Smooth muscle cell (in vitro differentiated cells): Measurements from ENCODE around the gene CTPS2. TPM values are rescaled to one million over a fixed set of nuclear protein-coding genes. Genes with fewer than 3 reads are reported as not detected.
A peak's percentile ranks its signal among the peaks of the same experiment; 100 is the strongest.
"Not testable (repeated sequence)": the region's sequence is repeated elsewhere in the genome, so short reads cannot be mapped to it uniquely, and the experiment has no call there.

Experiments used
- DNase-seq: peaks from one replicate; lab custom pipeline; 2025; ENCODE audit not compliant: unreplicated experiment; lab: John Stamatoyannopoulos, UW
- H2AFZ ChIP-seq: fragments of 200-600 bp; sonication (generic); 2 replicates; pipeline ENCODE4 v1.6.0; 2016; ENCODE audit warnings: antibody characterized with exemption, low read depth, mild to moderate bottlenecking
- H3F3A ChIP-seq: fragments of 200-600 bp; sonication (generic); 2 replicates; pipeline ENCODE4 v1.6.0; 2017; ENCODE audit warnings: antibody characterized with exemption, low read depth
- H3K27ac ChIP-seq: fragments of 200-600 bp; sonication (generic); 2 replicates; pipeline ENCODE4 v1.5.1; 2016; ENCODE audit warnings: low read depth, mild to moderate bottlenecking
- H3K27me3 ChIP-seq: fragments of 200-600 bp; sonication (generic); 2 replicates; pipeline ENCODE4 v1.6.1; 2016; ENCODE audit warnings: low read depth, mild to moderate bottlenecking
- H3K36me3 ChIP-seq: fragments of 200-600 bp; sonication (generic); 2 replicates; pipeline ENCODE4 v1.5.1; 2016; ENCODE audit warnings: low read depth
- H3K4me1 ChIP-seq: fragments of 200-600 bp; sonication (generic); 2 replicates; pipeline ENCODE4 v1.5.1; 2016; ENCODE audit warnings: low read depth
- H3K4me2 ChIP-seq: fragments of 200-600 bp; sonication (generic); 2 replicates; pipeline ENCODE4 v1.6.0; 2016; ENCODE audit warnings: mild to moderate bottlenecking
- H3K4me3 ChIP-seq: fragments of 200-600 bp; sonication (generic); 2 replicates; pipeline ENCODE4 v1.5.1; 2016; ENCODE audit warnings: mild to moderate bottlenecking
- H3K79me2 ChIP-seq: fragments of 200-600 bp; sonication (generic); 2 replicates; pipeline ENCODE4 v1.6.0; 2016; ENCODE audit warnings: low read depth, mild to moderate bottlenecking
- H3K9ac ChIP-seq: fragments of 200-600 bp; sonication (generic); 2 replicates; pipeline ENCODE4 v1.6.0; 2016; ENCODE audit warnings: low read depth
- H3K9me3 ChIP-seq: fragments of 200-600 bp; sonication (generic); replicated peaks from 2 replicates; pipeline ENCODE4 v1.5.1; 2016; ENCODE audit warnings: low read depth
- H4K20me1 ChIP-seq: fragments of 200-600 bp; sonication (generic); 2 replicates; pipeline ENCODE4 v1.6.0; 2016; ENCODE audit warnings: low read depth
- WGBS: methylation state at CpG from one replicate; pipeline ENCODE4 v1.1.7; 2016; ENCODE audit warnings: low lambda C conversion rate; 5-methylcytosine and 5-hydroxymethylcytosine counted together
- polyA plus RNA-seq: library from polyadenylated mRNA; unstranded; fragments of >200 nt; fragmentation: Nextera tagmentation; extraction: Ambion mirVana; gene quantifications from 2 replicates; pipeline ENCODE4 v1.2.1, GENCODE V29; 2016
- total RNA-seq: library from RNA; depleted of rRNA; stranded (reverse); fragments of >200 nt; gene quantifications from 2 replicates; pipeline ENCODE4 v1.2.3, GENCODE V29; 2014
- TF ChIP-seq, protein P1 (sequence below): fragments of 200-600 bp; sonication (generic); IDR thresholded peaks from 2 replicates; pipeline ENCODE4 v1.5.1; 2017; ENCODE audit warnings: borderline replicate concordance, mild to moderate bottlenecking, antibody characterized with exemption; ENCODE audit not compliant: insufficient read depth, poor library complexity, severe bottlenecking

The CTPS2 gene
- total and polyA plus RNA-seq, 2 experiments from 2014 or later: 19.4 to 37.1 TPM

DNA sequence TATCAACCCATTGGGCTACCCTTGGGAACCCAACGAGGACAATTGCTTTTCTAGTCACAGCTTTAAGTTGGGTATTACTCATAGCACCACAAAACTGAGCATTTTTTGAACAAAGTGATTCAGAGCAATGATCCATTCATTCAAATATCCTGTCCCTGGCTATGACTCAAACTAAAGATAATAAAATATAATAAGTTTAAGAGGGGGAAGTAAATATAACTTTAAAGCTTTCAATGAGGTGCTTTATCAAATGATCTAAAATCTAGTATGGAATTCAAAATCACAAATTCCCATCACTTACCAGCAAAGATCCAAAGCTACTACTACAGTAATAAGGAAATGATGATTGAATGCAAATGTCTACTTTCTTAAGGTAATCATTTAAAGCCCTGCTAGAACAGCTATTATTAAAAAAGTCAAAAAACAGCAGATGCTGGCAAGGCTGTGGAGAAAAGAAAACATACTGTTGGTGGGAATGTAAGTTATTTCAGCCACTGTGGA is 102.3 kb downstream of the CTPS2 start:
- Histone ChIP-seq H3F3A (peaks cover 3% of the 10 kb centered on the region), H4K20me1 (no peaks in the 10 kb centered on the region), H3K27me3 (no peaks in the 10 kb centered on the region), H3K9me3 (no peaks in the 10 kb centered on the region), H3K4me2 (no peak overlapping the region), H3K36me3 (no peaks in the 10 kb centered on the region), H3K4me3 (no peak overlapping the region), H3K4me1 (no peaks in the 10 kb centered on the region), H2AFZ (no peak overlapping the region), H3K27ac (peak overlapping the region; percentile 56), H3K79me2 (no peaks in the 10 kb centered on the region), H3K9ac (no peak overlapping the region)
- TF ChIP-seq, protein P1, sequence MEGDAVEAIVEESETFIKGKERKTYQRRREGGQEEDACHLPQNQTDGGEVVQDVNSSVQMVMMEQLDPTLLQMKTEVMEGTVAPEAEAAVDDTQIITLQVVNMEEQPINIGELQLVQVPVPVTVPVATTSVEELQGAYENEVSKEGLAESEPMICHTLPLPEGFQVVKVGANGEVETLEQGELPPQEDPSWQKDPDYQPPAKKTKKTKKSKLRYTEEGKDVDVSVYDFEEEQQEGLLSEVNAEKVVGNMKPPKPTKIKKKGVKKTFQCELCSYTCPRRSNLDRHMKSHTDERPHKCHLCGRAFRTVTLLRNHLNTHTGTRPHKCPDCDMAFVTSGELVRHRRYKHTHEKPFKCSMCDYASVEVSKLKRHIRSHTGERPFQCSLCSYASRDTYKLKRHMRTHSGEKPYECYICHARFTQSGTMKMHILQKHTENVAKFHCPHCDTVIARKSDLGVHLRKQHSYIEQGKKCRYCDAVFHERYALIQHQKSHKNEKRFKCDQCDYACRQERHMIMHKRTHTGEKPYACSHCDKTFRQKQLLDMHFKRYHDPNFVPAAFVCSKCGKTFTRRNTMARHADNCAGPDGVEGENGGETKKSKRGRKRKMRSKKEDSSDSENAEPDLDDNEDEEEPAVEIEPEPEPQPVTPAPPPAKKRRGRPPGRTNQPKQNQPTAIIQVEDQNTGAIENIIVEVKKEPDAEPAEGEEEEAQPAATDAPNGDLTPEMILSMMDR: no peak
- WGBS: 28% methylated on average over 1 of the region's 1 CpG
- no peak for DNase-seq

DNA sequence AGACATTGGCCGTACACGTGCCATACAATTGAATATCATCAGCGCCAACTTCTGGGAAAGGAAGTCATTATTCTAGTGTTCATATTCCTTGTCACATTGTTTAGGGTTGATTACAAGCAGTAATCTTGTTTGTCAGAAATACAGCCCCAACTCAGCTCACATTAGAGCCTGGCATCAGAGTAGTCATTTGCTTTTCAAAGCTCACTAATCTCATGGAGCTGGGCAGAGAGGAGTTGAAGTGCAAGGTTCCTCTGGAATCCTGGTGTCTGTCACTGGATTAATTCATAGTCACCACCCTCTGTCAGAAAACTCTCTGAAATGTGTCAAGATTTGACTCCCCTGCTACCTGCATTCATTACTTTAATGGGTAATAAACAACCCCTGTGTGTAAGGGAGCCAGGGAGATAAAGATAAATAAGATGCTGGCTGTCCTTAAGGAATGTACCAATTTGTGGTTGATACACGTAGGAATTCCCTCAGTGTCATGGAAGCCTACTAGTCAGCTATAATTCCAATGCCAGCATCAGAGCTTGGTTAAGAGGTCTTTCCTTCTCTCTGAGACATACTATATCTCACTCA is 106.2 kb downstream of the CTPS2 start:
- no peaks in the 10 kb centered on the region for H3K27me3 ChIP-seq
- no peak for DNase-seq
- no peak overlapping the region for H3K4me2 ChIP-seq
- 79% methylated on average over 4 of the region's 4 CpGs for WGBS
- H4K20me1 ChIP-seq: no peaks in the 10 kb centered on the region
- no peaks in the 10 kb centered on the region for H3K36me3 ChIP-seq
- H3K27ac ChIP-seq: no peak overlapping the region
- peaks cover 3% of the 10 kb centered on the region for H3F3A ChIP-seq
- no peak overlapping the region for H2AFZ ChIP-seq
- H3K9me3 ChIP-seq: no peaks in the 10 kb centered on the region
- no peak overlapping the region for H3K4me3 ChIP-seq
- no peaks in the 10 kb centered on the region for H3K79me2 ChIP-seq
- TF ChIP-seq, protein P1: no peak
- H3K4me1 ChIP-seq: peaks cover 4% of the 10 kb centered on the region
- no peak overlapping the region for H3K9ac ChIP-seq

DNA sequence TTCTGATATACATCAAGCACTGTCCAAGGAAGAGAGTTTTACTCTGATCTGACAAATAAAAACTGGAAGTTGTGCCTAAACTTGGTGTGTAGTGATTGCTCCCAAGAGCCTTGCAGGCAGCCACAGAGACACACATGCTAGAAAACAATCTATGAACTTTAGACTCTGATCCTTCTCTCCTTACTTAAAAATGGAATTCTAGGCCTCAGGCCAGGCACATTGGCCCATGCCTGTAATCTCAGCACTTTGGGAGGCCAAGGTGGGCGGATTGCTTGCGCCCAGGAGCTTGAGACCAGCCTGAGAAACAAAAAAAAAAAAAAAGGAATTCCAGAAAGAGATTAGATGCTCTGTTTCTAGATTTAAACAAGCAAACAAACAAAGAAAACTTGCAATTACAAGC is 108.1 kb downstream of the CTPS2 start:
- peak overlapping the region; percentile 44 for H3K4me2 ChIP-seq
- peaks cover 4% of the 10 kb centered on the region for H3K4me1 ChIP-seq
- H3K36me3 ChIP-seq: no peaks in the 10 kb centered on the region
- H3K79me2 ChIP-seq: no peaks in the 10 kb centered on the region
- H3K27me3 ChIP-seq: no peaks in the 10 kb centered on the region
- H3K4me3 ChIP-seq: no peak overlapping the region
- H3K9ac ChIP-seq: no peak overlapping the region
- H3K9me3 ChIP-seq: no peaks in the 10 kb centered on the region
- no peak overlapping the region for H2AFZ ChIP-seq
- 87% methylated on average over 2 of the region's 2 CpGs for WGBS
- H3F3A ChIP-seq: no peaks in the 10 kb centered on the region
- H4K20me1 ChIP-seq: no peaks in the 10 kb centered on the region
- TF ChIP-seq, protein P1: no peak
- H3K27ac ChIP-seq: peak overlapping the region; percentile 47
- no peak for DNase-seq

DNA sequence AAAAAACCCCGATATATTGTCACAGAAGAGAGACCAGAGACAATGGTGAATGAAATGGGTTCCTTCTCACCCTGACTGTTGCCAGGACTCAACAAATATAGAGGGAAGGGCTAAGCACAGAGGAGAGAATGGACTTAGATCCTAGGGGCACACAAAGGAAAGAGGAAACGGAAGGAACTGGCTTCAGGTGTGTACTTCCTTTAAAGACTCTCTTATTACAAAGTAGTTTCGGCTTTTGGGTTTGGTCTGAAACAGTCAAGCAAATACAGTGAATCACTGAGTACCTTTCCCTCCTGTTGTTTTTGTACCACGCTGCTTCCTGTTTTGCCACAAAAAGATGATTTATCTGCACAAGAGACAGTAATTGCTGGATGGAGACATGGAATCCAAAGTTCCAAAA is 108.6 kb downstream of the CTPS2 start:
- Histone ChIP-seq H3K27ac (peak overlapping the region; percentile 47), H3K27me3 (no peaks in the 10 kb centered on the region), H3K36me3 (no peaks in the 10 kb centered on the region), H3K4me1 (peaks cover 4% of the 10 kb centered on the region), H4K20me1 (no peaks in the 10 kb centered on the region), H3K4me3 (no peak overlapping the region), H3F3A (no peaks in the 10 kb centered on the region), H3K9ac (no peak overlapping the region), H3K9me3 (no peaks in the 10 kb centered on the region), H2AFZ (no peak overlapping the region), H3K79me2 (no peaks in the 10 kb centered on the region), H3K4me2 (peak overlapping the region; percentile 44)
- 92% methylated on average over 4 of the region's 4 CpGs for WGBS
- TF ChIP-seq, protein P1: no peak
- DNase-seq: no peak

DNA sequence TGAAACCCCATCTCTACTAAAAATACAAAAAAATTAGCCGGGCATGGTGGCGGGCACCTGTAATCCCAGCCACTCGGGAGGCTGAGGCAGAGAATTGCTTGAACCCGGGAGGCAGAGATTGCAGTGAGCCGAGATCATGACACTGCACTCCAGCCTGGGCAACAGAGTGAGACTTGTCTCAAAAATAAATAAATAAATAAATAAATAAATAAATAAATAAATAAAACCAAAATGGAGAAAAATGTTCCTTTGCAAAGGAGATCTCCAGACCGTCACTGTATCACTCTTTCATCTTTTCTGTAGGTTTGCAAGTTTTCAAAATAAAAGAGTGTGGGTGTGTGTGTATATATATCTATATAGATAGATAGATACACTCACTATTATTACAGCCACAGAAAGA is 109.2 kb downstream of the CTPS2 start:
- not testable (repeated sequence) for H3K4me1 ChIP-seq, H3K9ac ChIP-seq, H2AFZ ChIP-seq, H3K36me3 ChIP-seq, H3K4me3 ChIP-seq, H4K20me1 ChIP-seq, H3K9me3 ChIP-seq, H3F3A ChIP-seq, H3K27ac ChIP-seq, DNase-seq, H3K79me2 ChIP-seq, H3K27me3 ChIP-seq, H3K4me2 ChIP-seq
- 97% methylated on average over 6 of the region's 6 CpGs for WGBS
